Testis (tissue), 3 donors: Measurements from ENCODE around the gene CFL1. TPM values are rescaled to one million over a fixed set of nuclear protein-coding genes. Genes with fewer than 3 reads are reported as not detected.

Experiments used
- DNase-seq: peaks from one replicate; pipeline ENCODE4 v3.0.0-alpha.2; 2019
- H3K27ac ChIP-seq, 2 donors: fragments of 200-600 bp; sonication (generic); one replicate each; pipeline ENCODE4 v1.5.1; 2019
- H3K27me3 ChIP-seq: fragments of 200-600 bp; sonication (generic); one replicate; pipeline ENCODE4 v1.5.1; 2019
- H3K36me3 ChIP-seq: fragments of 200-600 bp; sonication (generic); one replicate; pipeline ENCODE4 v1.5.1; 2017; ENCODE audit warnings: low read depth; ENCODE audit errors: missing control alignments
- H3K4me1 ChIP-seq: fragments of 200-600 bp; sonication (generic); one replicate; pipeline ENCODE4 v1.5.1; 2019
- H3K4me3 ChIP-seq, 2 donors: fragments of 200-600 bp; sonication (generic); one replicate each; pipeline ENCODE4 v1.5.1; 2017 to 2019
- H3K9me3 ChIP-seq: fragments of 200-600 bp; sonication (generic); one replicate; pipeline ENCODE4 v1.5.1; 2017
- CTCF ChIP-seq, 3 experiments: fragments of 450-650 bp in 2 of 3; fragments of 200-600 bp in 1 of 3; sonication (generic) in 1 of 3; IDR thresholded peaks; one replicate each; pipeline ENCODE4 v1.5.1; 2016 to 2019; ENCODE audit warnings: antibody characterized with exemption in 3 of 3, mild to moderate bottlenecking in 2 of 3, moderate library complexity in 1 of 3
- POLR2A ChIP-seq: fragments of 450-650 bp; IDR thresholded peaks from one replicate; pipeline ENCODE4 v1.6.1; 2017; ENCODE audit warnings: antibody characterized with exemption, mild to moderate bottlenecking, moderate library complexity
- WGBS, 2 donors: methylation state at CpG; one replicate each; pipeline ENCODE4 v1.1.5; 2018; 5-methylcytosine and 5-hydroxymethylcytosine counted together
- intact Hi-C: fragments of 100-400 bp; cut with DNase I; formaldehyde crosslinking; loops from one replicate; pipeline ENCODE4 v1.15.1; 2023; ENCODE audit warnings: low total_unique reads
- polyA plus RNA-seq: library from polyadenylated mRNA; stranded (reverse); fragments of 350-450 nt; fragmentation: Illumina TruSeq; extraction: RNeasy Lipid Tissue Mini Kit (QIAGEN cat#74804); gene quantifications from one replicate; pipeline ENCODE4 v1.2.3, GENCODE V29; 2014; ENCODE audit warnings: low read depth, low replicate concordance; ENCODE audit not compliant: insufficient read depth
- total RNA-seq, 2 donors: library from RNA; depleted of rRNA; stranded (reverse); fragments of >200 nt; gene quantifications; one replicate each; pipeline ENCODE4 v1.2.3, GENCODE V29; 2016

The CFL1 gene
- total and polyA plus RNA-seq, 3 donors from 2014 or later, result 522 to 647 (median 570) TPM

- Histone ChIP-seq H3K4me3 (no peak overlapping the region), H3K36me3 (no peaks in the 10 kb centered on the region), H3K27ac (no peak overlapping the region), H3K9me3 (no peaks in the 10 kb centered on the region), H3K4me1 (peaks cover 7% of the 10 kb centered on the region), H3K27me3 (no peaks in the 10 kb centered on the region)
- WGBS, 2 donors, result 89 to 94% methylated on average over 16 of the region's 16 CpGs
- no peak for DNase-seq
- intact Hi-C loops, result loop anchor here (5.0 kb wide), 1 partner anchor 103 kb away; the partner anchor contains the start of gene KAT5
- no peak for TF ChIP-seq POLR2A
- TF ChIP-seq CTCF (IDR thresholded peaks at IDR 0.05), result no peak
Measured at GRCh38 chr11:65814986-65815565, 42.9 kb downstream of the CFL1 start.

DNA sequence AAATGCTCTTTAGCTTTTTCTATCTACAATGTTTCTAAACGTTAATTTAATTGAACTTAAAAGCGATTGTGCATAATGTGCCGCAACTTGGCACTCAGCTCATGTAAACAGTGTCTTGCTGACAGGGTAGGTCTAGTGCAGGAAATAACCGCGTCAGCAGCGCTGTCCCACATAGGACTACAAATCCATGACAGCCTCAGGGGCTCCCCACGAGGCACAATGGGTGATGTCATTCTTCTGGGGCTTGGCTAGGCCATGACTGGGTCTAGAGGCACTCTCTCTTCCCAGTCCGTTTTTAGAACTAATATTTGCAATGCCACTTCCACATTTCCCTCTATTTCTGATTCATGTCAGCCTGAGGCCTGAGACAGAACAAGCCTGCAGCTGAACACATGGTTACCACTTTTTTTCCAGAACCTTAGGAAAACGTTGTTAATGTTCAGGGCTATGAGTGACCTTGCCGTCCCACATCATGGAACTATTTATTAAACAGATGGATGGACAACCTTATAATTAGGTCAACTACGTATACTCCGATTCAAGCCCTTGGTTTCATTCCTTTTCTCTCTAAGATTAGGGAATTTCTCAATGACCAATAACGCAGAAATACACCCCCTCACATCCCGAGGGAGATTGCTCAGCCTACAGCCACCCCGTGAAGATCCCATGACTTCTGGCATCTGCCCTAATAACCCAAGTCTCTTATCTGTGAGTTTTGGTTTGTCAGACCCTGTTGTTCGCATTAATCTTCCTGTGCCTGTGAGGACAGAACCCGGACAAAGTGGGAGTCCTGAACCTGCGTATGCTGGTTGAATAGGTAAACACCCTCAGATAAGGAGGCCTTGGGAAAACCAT, 43.6 kb downstream of the CFL1 start:
- intact Hi-C loops, result no loop called here
- Histone ChIP-seq H3K4me3 (no peak overlapping the region), H3K4me1 (peaks cover 7% of the 10 kb centered on the region), H3K36me3 (no peaks in the 10 kb centered on the region), H3K27me3 (no peaks in the 10 kb centered on the region), H3K27ac (no peak overlapping the region), H3K9me3 (no peaks in the 10 kb centered on the region)
- no peak for DNase-seq
- WGBS, 2 donors, result 71 to 74% methylated on average over 18 of the region's 18 CpGs
- no peak for TF ChIP-seq POLR2A
- no peak for TF ChIP-seq CTCF (IDR thresholded peaks at IDR 0.05)

DNA sequence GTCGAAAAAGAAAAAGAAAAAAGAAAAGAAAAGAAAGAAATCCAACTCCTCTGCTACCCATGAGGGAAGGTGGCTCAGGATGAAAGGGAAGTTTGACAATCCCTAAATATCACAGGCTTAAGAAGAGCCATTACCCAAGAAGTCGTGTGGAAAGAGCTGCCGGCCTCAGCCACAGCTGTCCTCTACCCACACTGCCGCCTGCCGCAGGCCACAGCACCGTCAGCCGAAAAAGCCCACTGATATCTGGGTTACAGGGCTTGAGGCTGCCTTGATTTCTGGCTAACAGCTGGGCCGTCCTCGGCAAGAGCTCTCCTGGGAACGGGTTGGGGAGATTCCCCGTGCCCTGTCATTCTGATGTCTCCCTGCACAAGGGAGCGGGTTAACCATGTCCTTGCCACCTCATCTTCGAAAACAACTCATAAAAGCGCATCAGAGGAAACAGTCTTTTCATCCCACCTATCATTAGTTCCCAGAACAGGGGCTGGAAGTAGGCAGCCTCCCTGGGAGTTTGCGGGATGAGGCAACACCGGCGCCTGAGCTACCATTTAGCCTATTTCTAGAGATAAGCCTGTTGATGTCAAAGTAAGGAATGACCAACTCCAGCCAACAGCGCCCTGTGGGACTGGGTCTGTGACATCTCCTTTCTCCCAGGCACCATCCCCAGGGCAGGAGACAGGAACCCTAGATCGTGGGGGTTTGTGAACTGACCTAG, 46.1 kb downstream of the CFL1 start:
- TF ChIP-seq POLR2A (no peak), CTCF (IDR thresholded peaks at IDR 0.05) (no peak)
- Histone ChIP-seq H3K27ac (no peak overlapping the region), H3K36me3 (no peaks in the 10 kb centered on the region), H3K4me1 (no peaks in the 10 kb centered on the region), H3K9me3 (no peaks in the 10 kb centered on the region), H3K27me3 (no peaks in the 10 kb centered on the region), H3K4me3 (no peak overlapping the region)
- no peak for DNase-seq
- 58 to 63% methylated on average over 19 of the region's 19 CpGs for WGBS, 2 donors
- intact Hi-C loops, result no loop called here

GRCh38 chr11:65810046-65810868, 47.7 kb downstream of the CFL1 start:
- no peaks in the 10 kb centered on the region for H3K36me3 ChIP-seq
- H3K4me3 ChIP-seq, result no peak overlapping the region
- no peaks in the 10 kb centered on the region for H3K4me1 ChIP-seq
- H3K27me3 ChIP-seq, result no peaks in the 10 kb centered on the region
- no peaks in the 10 kb centered on the region for H3K9me3 ChIP-seq
- WGBS, 2 donors, result 61 to 69% methylated on average over 23 of the region's 23 CpGs
- H3K27ac ChIP-seq, result no peak overlapping the region
- DNase-seq, result no peak
- TF ChIP-seq POLR2A (no peak), CTCF (IDR thresholded peaks at IDR 0.05) (no peak)
- intact Hi-C loops, result no loop called here
